NCI-H146 treated with DMSO at 0.1 percent for 48 hours (cell line): ENCODE measurements around the gene SVIL.

ENCODE experiments used
- DNase-seq: peaks from one replicate; lab custom pipeline; 2025; ENCODE audit not compliant: unreplicated experiment; lab: John Stamatoyannopoulos, UW

The SVIL gene

DNA sequence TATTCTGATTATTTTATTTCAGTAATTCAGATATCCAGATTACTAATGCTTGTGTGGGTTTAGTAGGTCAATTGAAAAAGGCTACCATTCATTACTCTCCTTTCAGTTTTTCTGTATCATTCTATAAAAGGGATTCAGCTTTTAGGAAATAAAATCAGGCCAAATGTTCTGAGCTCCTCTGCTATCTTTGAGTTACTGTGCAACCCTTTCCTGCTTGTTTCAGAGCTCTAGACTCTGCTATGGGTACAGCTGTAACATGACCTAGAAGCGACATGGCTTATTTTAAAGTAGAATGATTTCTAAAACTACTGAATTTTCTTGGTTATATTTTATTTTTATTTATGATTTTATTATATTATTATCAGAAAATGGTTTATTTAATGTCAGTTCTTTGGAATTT lies 203.1 kb downstream of the SVIL start:
- no peak for DNase-seq

DNA sequence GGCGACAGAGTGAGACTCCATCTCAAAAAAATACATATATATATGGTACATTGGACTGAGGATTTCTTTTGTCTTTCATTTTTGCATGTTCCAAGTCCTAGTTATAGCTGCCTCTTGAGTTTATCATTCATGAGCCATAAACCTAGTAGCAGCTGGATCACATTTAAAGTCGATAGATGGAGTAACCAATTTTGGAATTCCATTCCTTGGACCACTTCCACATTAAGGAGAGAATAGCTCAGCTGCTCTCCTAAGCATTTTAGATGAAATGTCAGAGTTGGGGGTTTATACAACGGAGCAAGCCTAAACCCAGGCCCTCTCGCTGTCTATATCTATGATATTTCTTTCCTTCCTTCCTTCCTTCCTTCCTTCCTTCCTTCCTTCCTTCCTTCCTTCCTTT lies 204.7 kb downstream of the SVIL start:
- no peak for DNase-seq

DNA sequence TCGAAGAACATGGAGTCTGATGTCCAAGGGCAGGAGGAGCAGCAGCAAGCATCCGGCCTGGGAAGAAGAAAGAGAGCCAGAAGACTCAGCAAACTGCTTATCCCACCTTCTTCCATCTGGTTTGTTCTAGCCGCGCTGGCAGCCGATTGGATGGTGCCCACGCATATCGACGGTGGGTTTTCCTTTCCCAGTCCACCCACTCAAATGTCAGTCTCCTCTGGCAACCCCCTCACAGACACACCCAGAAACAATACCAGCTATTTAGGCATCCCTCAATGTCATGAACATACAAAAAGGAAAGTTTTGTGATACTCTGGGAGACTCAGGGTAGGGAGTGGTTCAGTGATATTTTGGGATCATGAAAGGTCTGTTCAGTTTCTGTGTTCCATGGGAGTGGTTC lies 206.3 kb downstream of the SVIL start:
- no peak for DNase-seq

DNA sequence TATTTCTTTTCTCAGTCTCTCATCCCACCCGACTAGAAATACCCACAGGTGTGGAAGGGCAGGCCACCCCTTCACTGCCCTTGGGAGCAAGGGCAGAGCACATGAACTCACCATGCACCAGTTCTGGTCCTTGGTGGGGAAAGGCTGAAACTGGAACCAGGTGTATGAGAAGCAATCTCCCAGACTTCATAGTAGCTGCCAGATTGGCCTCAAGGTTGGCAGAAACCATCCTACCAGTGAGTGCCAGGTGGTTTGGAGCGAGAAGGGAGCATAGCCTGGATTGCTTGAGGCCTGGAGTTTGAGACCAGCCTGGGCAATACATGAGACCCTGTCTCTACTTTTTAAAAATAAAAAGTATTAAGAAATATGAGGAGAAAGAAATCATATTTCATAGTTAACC lies 207.1 kb downstream of the SVIL start:
- no peak for DNase-seq

DNA sequence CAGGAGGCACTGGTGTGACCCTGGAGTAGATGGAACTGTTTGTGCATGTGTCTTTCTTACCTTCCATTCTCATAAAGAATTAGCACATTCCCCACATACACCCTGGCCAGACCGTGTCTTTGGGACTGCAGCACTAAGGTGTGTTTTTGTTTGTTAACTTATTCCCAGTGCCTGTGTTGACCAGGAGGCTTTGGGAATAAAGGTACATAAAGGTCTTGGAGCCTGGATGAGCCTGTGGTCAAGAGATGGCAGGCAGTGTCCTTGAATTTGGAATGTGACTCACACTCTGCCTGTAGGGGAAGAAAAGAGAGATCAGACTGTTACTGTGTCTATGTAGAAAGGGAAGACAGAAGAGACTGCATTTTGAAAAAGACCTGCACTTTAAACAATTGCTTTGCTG lies 208.4 kb downstream of the SVIL start:
- DNase-seq: no peak

DNA sequence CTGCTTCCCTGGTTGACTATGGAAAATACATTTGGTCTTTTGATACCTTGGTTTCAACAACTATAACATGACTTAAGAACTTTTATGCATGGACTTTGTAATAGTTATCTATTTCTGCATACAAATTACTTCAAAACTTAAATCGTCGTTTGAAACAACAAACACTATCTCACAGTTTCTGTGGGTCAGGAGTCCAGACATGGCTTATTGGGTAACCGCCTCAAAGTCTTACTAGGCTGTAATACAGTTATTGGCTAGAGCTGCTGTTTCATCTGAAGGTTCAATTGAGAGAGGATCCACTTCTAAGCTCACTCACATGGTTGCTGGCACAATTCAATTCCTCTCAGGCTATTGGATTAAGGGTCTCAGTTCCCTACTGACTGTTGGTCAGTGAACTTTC lies 210.8 kb downstream of the SVIL start:
- no peak for DNase-seq

DNA sequence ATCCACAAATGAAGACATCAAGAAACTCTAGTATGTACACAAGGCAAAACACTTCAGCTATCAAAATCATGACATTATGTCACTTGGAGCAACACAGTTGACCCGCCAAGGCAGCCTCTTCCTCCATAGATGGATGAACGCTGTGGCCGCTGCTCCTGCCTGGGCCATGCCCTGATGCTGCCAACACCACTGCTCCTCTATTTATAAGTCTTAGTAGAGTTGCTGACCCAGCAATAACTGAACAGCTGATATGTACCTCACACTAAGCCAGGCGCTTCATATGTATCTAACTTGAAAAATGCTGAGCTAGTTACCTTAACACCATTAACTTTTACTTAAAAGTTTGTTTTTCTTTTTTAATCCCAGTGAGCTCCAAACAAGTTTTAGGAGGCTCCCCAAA lies 214.0 kb downstream of the SVIL start:
- no peak for DNase-seq

DNA sequence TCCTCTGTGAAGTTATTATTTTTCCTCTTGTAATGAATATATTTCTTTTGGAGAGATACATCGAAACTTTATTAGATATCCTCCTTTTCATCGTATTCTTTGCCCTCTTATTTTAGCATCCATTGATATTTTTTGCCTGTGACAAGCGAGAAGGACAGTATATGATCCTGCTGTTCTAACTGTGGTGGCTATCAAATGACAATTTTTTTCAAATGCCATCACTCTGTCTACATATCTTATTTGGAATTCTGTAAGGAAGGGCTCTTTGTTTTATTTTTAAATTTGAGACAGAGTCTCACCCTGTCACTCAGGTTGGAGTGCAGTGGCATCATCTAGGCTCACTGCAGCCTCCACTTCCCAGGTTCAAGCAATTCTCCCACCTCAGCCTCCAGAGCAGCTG lies 217.4 kb downstream of the SVIL start:
- DNase-seq: no peak

DNA sequence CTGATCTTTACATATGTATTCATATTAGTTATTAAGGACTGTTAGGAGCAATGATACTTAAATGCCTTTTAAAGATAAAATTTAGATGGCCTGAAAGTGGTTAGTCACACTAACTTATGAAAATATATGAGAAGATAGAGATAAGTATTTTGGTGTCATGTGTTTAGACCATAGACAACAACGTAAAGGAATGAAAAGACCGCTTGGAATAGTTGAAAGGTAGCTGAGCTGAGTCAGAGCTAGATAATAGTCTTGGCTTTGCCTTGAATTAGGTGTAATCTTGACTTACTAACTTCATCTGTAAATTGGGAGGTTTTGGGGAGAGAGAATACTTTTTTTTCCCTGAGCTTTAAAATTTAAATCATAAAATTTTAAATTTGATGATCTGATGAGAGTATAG lies 218.9 kb downstream of the SVIL start:
- DNase-seq: no peak

DNA sequence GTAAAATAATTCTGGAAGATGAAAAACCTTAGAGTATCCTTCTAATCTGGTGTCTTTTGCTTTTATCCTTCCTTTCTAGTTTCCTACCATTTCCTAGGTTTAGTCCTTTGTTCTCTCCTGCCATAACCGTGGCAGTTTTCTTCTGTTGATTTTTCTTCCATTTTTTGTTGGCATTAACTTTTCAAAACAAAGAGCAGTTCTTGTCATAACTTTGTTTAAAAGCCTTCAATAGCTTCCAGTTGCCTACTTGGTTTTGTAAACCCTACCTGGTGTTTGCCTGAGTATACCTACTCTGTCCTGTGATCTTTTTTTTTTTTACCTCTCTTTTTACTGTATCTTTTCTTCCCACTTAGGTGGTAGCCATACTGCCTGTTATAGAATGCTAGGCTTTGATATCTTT lies 220.3 kb downstream of the SVIL start:
- DNase-seq: no peak

DNA sequence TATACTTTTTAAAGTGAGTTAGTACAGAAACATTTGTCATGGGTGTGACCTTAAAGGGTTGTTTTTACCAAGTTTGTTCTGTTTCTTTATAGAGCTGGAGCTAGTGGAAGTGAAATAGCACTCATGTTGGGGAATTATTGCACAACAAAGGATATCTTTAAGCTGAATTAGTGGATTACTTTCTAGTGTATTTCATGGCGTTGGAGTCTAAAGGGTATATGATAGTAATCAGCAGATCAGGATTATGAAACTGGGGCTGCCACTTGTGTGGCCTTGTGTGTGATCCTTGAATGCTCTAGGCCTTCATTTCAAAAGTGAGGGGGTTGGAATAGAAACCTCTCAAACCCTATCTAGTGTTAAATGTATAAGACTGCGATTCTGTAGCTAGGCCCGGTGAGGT lies 222.3 kb downstream of the SVIL start:
- no peak for DNase-seq

DNA sequence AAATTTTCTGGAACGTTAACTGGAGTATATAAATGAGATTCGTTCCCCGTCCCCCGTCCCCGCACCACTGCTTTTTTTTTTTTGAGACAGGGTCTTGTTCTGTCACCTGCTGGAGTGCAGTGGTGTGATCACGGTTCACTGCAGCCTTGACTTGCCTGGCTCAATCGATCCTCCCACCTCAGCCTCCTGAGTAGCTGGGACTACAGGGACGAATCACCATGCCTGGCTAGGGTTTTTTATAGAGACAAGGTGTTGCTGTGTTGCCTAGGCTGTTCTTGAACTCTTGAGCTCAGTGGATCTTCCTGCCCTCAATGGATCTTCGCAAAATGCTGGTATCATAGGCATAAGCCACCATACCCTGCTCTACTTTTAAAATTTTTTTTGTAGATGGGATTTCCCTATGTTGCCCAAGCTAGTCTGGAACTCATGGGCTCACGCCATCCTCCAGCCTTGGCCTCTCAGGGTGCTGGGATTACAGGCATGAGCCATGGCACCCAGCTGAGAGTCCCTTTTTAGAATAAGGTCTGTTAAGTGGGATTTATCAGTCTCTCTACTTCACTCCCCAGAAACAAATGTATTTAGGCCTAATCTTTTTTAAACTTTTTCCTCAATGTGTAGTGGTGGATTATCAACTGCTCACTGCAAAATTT lies 223.0 kb downstream of the SVIL start:
- DNase-seq: no peak

DNA sequence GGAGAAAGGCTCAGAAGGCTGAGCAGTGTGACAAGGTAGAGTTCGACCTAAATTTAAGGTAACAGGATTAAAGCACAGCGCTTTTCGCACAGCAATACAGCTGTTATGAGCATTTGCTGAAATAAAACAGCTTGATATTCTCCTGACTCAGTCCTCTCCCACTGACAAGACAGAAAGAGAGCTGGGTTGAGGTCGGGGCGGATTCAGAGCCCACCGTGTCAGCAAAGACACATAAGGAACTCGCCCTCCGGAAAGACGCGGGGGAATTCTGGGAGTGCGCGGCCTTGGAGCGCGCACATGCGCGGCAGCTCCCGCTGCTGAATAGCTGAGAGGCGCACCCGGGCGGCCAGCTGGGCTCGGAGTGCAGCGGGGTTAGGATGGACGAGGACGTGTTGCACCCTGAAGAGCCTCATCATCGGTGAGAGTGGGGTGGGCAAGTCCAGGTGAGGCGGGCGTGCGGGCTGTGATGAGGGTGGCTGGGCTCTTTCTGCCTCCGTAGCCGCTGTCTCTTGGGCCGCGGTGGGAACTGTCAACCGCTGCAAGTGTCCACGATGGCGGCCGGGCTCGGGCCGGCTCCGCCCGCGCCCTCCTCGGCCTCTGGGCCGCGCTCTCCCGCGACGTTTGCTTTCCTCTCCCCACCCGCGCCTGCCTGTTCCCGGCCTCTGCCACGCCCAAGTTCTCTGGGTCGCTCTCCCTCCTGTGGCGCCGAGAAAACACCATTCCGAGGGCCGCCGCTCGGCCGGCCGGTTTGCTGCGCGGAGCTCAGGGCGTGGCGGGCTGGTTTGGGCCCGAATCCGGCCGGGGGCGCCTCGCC lies 225.3 kb downstream of the SVIL start:
- DNase-seq: peak; percentile 60

DNA sequence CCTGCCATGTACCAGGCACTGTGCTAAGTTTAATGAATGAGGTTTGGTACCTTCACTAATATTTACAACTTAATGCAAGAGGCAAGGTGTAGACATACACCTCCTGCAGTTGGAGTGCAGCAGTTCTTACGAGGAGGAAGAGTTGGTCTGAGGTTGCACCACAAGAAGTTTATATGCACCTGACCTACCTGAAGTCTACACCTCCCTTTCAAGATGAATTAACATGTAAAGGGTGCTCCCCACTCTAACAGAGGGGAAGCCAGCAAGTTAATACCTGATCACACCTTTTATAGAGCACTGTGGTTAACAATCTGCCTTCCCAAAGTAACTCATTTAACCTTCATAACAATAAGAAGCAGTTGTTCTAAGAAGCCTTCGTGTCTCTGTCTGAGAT lies 225.9 kb downstream of the SVIL start:
- no peak for DNase-seq
